ENCODE results near the gene CRELD2.
"Not testable (repeated sequence)": the region's sequence is repeated elsewhere in the genome, so short reads cannot be mapped to it uniquely, and the experiment has no call there.

CRELD2 gene

GRCh38 chr22:49944399-49944891, 26.0 kb downstream of the CRELD2 start:
- no peak overlapping the region for H3K9ac ChIP-seq (ENCODE audit: low read depth, low read length)
- H3K9me3 ChIP-seq (replicated peaks; ENCODE audit: low read length): no peaks in the 10 kb centered on the region
- H3K4me2 ChIP-seq (ENCODE audit: low read length): no peak overlapping the region
- H3K36me3 ChIP-seq (ENCODE audit: insufficient read depth, low read length): no peaks in the 10 kb centered on the region
- H3K4me3 ChIP-seq (ENCODE audit: low read length): no peak overlapping the region
- peaks cover 5% of the 10 kb centered on the region for H3K4me1 ChIP-seq (ENCODE audit: control insufficient read depth, insufficient read depth, low read length)
- H3K27me3 ChIP-seq (ENCODE audit: control insufficient read depth, insufficient read depth, low read length): no peaks in the 10 kb centered on the region

- H3K4me1 ChIP-seq (ENCODE audit: control insufficient read depth, insufficient read depth, low read length); H3K4me2 ChIP-seq (ENCODE audit: low read length); H3K9ac ChIP-seq (ENCODE audit: low read depth, low read length); H3K36me3 ChIP-seq (ENCODE audit: insufficient read depth, low read length); H3K27me3 ChIP-seq (ENCODE audit: control insufficient read depth, insufficient read depth, low read length); H3K9me3 ChIP-seq (replicated peaks; ENCODE audit: low read length); H3K4me3 ChIP-seq (ENCODE audit: low read length): not testable (repeated sequence)
These were observed 26.8 kb downstream of the CRELD2 start for GRCh38 chr22:49945042-49945794.

GRCh38 chr22:49946612-49947295, 28.3 kb downstream of the CRELD2 start:
- H3K9ac ChIP-seq (ENCODE audit: low read depth, low read length): no peak overlapping the region
- no peaks in the 10 kb centered on the region for H3K27me3 ChIP-seq (ENCODE audit: control insufficient read depth, insufficient read depth, low read length)
- no peak overlapping the region for H3K4me3 ChIP-seq (ENCODE audit: low read length)
- peaks cover 2% of the 10 kb centered on the region for H3K4me1 ChIP-seq (ENCODE audit: control insufficient read depth, insufficient read depth, low read length)
- no peak overlapping the region for H3K4me2 ChIP-seq (ENCODE audit: low read length)
- H3K36me3 ChIP-seq (ENCODE audit: insufficient read depth, low read length): no peaks in the 10 kb centered on the region
- H3K9me3 ChIP-seq (replicated peaks; ENCODE audit: low read length): no peaks in the 10 kb centered on the region

- H3K27me3 ChIP-seq (ENCODE audit: control insufficient read depth, insufficient read depth, low read length): no peaks in the 10 kb centered on the region
- H3K4me3 ChIP-seq (ENCODE audit: low read length): no peak overlapping the region
- H3K36me3 ChIP-seq (ENCODE audit: insufficient read depth, low read length): no peaks in the 10 kb centered on the region
- no peaks in the 10 kb centered on the region for H3K9me3 ChIP-seq (replicated peaks; ENCODE audit: low read length)
- H3K4me2 ChIP-seq (ENCODE audit: low read length): no peak overlapping the region
- H3K4me1 ChIP-seq (ENCODE audit: control insufficient read depth, insufficient read depth, low read length): peaks cover 7% of the 10 kb centered on the region
- H3K9ac ChIP-seq (ENCODE audit: low read depth, low read length): no peak overlapping the region
These were observed 28.8 kb downstream of the CRELD2 start for GRCh38 chr22:49947296-49947622.

GRCh38 chr22:49948116-49948957, 29.9 kb downstream of the CRELD2 start:
- Histone ChIP-seq H3K4me1 (ENCODE audit: control insufficient read depth, insufficient read depth, low read length) (peaks cover 14% of the 10 kb centered on the region), H3K9me3 (replicated peaks; ENCODE audit: low read length) (no peaks in the 10 kb centered on the region), H3K4me2 (ENCODE audit: low read length) (no peak overlapping the region), H3K27me3 (ENCODE audit: control insufficient read depth, insufficient read depth, low read length) (no peaks in the 10 kb centered on the region), H3K36me3 (ENCODE audit: insufficient read depth, low read length) (no peaks in the 10 kb centered on the region), H3K4me3 (ENCODE audit: low read length) (no peak overlapping the region), H3K9ac (ENCODE audit: low read depth, low read length) (no peak overlapping the region)

GRCh38 chr22:49948958-49949913, 30.8 kb downstream of the CRELD2 start:
- Histone ChIP-seq H3K4me3 (ENCODE audit: low read length) (no peak overlapping the region), H3K9me3 (replicated peaks; ENCODE audit: low read length) (no peaks in the 10 kb centered on the region), H3K9ac (ENCODE audit: low read depth, low read length) (no peak overlapping the region), H3K4me1 (ENCODE audit: control insufficient read depth, insufficient read depth, low read length) (peaks cover 15% of the 10 kb centered on the region), H3K4me2 (ENCODE audit: low read length) (no peak overlapping the region), H3K27me3 (ENCODE audit: control insufficient read depth, insufficient read depth, low read length) (no peaks in the 10 kb centered on the region), H3K36me3 (ENCODE audit: insufficient read depth, low read length) (no peaks in the 10 kb centered on the region)

- H3K4me2 ChIP-seq (ENCODE audit: low read length): no peak overlapping the region
- peaks cover 18% of the 10 kb centered on the region for H3K4me1 ChIP-seq (ENCODE audit: control insufficient read depth, insufficient read depth, low read length)
- no peaks in the 10 kb centered on the region for H3K36me3 ChIP-seq (ENCODE audit: insufficient read depth, low read length)
- no peaks in the 10 kb centered on the region for H3K9me3 ChIP-seq (replicated peaks; ENCODE audit: low read length)
- H3K4me3 ChIP-seq (ENCODE audit: low read length): no peak overlapping the region
- no peak overlapping the region for H3K9ac ChIP-seq (ENCODE audit: low read depth, low read length)
- no peaks in the 10 kb centered on the region for H3K27me3 ChIP-seq (ENCODE audit: control insufficient read depth, insufficient read depth, low read length)
These were observed 31.5 kb downstream of the CRELD2 start for GRCh38 chr22:49949914-49950292.

GRCh38 chr22:49950396-49950994, 32.1 kb downstream of the CRELD2 start:
- Histone ChIP-seq H3K36me3 (ENCODE audit: insufficient read depth, low read length) (no peaks in the 10 kb centered on the region), H3K9ac (ENCODE audit: low read depth, low read length) (no peak overlapping the region), H3K9me3 (replicated peaks; ENCODE audit: low read length) (no peaks in the 10 kb centered on the region), H3K4me2 (ENCODE audit: low read length) (no peak overlapping the region), H3K4me1 (ENCODE audit: control insufficient read depth, insufficient read depth, low read length) (peaks cover 18% of the 10 kb centered on the region), H3K27me3 (ENCODE audit: control insufficient read depth, insufficient read depth, low read length) (no peaks in the 10 kb centered on the region), H3K4me3 (ENCODE audit: low read length) (no peak overlapping the region)

GRCh38 chr22:49951000-49951677, 32.7 kb downstream of the CRELD2 start:
- H3K9ac ChIP-seq (ENCODE audit: low read depth, low read length): no peak overlapping the region
- H3K27me3 ChIP-seq (ENCODE audit: control insufficient read depth, insufficient read depth, low read length): no peaks in the 10 kb centered on the region

GRCh38 chr22:49951678-49951985, 33.2 kb downstream of the CRELD2 start:
- H3K9ac ChIP-seq (ENCODE audit: low read depth, low read length): peak overlapping the region; percentile 33
- H3K4me1 ChIP-seq (ENCODE audit: control insufficient read depth, insufficient read depth, low read length): peaks cover 18% of the 10 kb centered on the region
- no peak overlapping the region for H3K4me3 ChIP-seq (ENCODE audit: low read length)
- no peaks in the 10 kb centered on the region for H3K36me3 ChIP-seq (ENCODE audit: insufficient read depth, low read length)
- H3K27me3 ChIP-seq (ENCODE audit: control insufficient read depth, insufficient read depth, low read length): no peaks in the 10 kb centered on the region
- H3K4me2 ChIP-seq (ENCODE audit: low read length): no peak overlapping the region
- H3K9me3 ChIP-seq (replicated peaks; ENCODE audit: low read length): no peaks in the 10 kb centered on the region

More at GRCh38 chr22:49951000-49951677, 32.7 kb downstream of the CRELD2 start:
- Histone ChIP-seq H3K9me3 (replicated peaks; ENCODE audit: low read length) (no peaks in the 10 kb centered on the region), H3K4me2 (ENCODE audit: low read length) (no peak overlapping the region), H3K4me1 (ENCODE audit: control insufficient read depth, insufficient read depth, low read length) (peaks cover 18% of the 10 kb centered on the region), H3K36me3 (ENCODE audit: insufficient read depth, low read length) (no peaks in the 10 kb centered on the region), H3K4me3 (ENCODE audit: low read length) (no peak overlapping the region)
